Neural progenitor cell (in vitro differentiated cells): ENCODE results near the gene SLC22A23.

ENCODE experiments used
- EZH2 ChIP-seq: fragments of 200-600 bp; sonication (generic); IDR thresholded peaks from 2 replicates; pipeline ENCODE4 v1.6.1; 2017; ENCODE audit warnings: antibody characterized with exemption, mild to moderate bottlenecking, moderate library complexity
- EZH2phosphoT487 ChIP-seq: fragments of 200-600 bp; sonication (generic); IDR thresholded peaks from 2 replicates; pipeline ENCODE4 v1.6.1; 2017; ENCODE audit warnings: antibody characterized with exemption
- TF ChIP-seq, protein P1 (sequence below): fragments of 200-600 bp; sonication (generic); IDR thresholded peaks from 2 replicates; pipeline ENCODE4 v1.5.1; 2017; ENCODE audit warnings: antibody characterized with exemption, mild to moderate bottlenecking

DNA sequence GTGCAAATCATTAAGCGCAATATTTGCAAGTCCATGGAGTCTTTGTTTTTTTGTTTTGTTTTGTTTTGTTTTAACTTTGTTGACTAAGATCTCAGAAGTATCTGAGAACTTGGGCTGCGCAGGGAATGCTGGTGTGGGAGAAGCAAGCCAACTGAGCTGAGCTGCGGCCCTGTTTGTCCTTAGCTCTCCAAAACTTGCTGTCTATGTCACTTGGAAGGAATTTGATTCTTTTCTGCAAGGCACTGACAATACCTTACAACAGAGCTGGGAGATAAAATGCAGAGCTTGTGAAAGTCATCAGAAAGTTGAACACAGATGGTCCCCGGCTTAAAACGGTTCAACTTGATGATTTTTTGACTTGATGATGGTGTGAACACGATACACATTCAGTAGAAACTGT lies 5.4 kb downstream of the SLC22A23 start:
- TF ChIP-seq, protein P1, sequence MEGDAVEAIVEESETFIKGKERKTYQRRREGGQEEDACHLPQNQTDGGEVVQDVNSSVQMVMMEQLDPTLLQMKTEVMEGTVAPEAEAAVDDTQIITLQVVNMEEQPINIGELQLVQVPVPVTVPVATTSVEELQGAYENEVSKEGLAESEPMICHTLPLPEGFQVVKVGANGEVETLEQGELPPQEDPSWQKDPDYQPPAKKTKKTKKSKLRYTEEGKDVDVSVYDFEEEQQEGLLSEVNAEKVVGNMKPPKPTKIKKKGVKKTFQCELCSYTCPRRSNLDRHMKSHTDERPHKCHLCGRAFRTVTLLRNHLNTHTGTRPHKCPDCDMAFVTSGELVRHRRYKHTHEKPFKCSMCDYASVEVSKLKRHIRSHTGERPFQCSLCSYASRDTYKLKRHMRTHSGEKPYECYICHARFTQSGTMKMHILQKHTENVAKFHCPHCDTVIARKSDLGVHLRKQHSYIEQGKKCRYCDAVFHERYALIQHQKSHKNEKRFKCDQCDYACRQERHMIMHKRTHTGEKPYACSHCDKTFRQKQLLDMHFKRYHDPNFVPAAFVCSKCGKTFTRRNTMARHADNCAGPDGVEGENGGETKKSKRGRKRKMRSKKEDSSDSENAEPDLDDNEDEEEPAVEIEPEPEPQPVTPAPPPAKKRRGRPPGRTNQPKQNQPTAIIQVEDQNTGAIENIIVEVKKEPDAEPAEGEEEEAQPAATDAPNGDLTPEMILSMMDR: no peak
- no peak for TF ChIP-seq EZH2phosphoT487
- TF ChIP-seq EZH2: no peak
